ENCODE measurements around the gene UCHL1.

UCHL1 gene

DNA sequence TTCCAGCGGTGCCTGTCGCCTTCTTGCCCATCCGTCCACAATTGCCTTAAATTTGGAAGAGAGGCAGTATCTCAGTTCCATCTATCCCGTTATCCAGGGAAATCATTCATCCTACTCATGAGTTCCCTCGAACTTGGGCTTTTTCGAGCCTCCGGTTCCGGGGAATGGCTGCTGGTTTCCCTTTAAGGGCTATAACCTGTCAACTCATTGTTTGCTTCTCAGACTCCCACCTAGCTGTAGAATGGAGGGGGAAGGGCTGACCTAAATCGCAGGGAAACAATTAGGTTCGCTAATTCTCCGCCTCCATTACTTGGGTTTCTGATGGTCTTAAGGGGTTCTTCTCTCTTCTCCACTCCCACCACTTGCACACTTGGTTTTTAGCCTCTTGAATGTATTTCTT, 1.2 kb downstream of the UCHL1 start:
- H3K4me3 ChIP-seq (ENCODE audit: low read depth, low read length), result no peak overlapping the region
- no peak for DNase-seq (ENCODE audit: low read depth)
- TF ChIP-seq CTCF (IDR thresholded peaks at IDR 0.05; ENCODE audit: control insufficient read depth, extremely low read depth, insufficient read depth), result no peak

DNA sequence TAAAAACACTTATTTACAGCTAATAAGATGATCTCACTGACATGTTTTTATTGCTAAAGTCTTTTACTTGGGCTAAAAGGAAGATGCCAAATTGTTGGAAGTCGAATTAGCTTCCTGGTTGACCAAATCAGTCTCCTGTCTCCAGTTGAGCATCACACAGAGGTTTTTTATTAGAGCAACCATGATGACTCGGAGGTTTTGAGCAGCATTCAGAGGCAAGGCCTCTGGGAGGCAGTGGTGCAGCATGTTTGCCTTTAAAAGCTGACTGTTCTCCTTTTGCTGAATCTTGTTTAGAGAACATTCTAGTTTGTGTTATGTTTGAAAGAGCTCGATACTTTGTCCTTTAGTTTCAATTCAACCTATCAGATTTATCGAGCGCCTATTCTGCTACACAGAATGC, 2.1 kb downstream of the UCHL1 start:
- no peak overlapping the region for H3K4me3 ChIP-seq (ENCODE audit: low read depth, low read length)
- DNase-seq (ENCODE audit: low read depth), result peak; percentile 63
- TF ChIP-seq CTCF (IDR thresholded peaks at IDR 0.05; ENCODE audit: control insufficient read depth, extremely low read depth, insufficient read depth), result peak; percentile 80

DNA sequence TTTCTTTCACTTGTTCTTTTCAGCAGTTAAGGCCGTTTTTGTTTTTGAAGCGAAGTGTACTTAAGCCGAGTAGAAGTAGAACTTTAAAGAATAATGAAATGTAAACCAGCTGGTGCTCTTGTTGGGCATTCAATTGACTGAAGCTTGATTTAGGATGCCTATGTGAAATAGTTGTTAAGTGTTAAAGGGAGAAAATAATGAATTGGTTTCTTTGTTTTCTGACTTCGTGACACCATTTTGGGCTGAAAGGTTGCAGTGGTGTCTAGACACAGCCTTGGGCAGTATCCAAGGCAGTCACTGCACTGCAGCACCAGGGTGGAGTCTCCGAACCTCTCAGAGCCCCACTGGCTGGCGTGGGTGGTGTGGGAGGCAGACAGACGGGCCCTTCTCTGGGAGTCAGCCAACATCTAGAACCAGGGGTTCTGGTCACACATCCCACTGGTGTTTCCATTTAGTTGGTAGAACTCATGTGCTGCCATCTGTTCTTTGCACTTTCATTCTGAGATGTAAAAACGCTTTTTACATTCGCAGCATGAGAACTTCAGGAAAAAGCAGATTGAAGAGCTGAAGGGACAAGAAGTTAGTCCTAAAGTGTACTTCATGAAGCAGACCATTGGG, 3.5 kb downstream of the UCHL1 start:
- no peak for DNase-seq (ENCODE audit: low read depth)
- no peak overlapping the region for H3K4me3 ChIP-seq (ENCODE audit: low read depth, low read length)
- no peak for TF ChIP-seq CTCF (IDR thresholded peaks at IDR 0.05; ENCODE audit: control insufficient read depth, extremely low read depth, insufficient read depth)

DNA sequence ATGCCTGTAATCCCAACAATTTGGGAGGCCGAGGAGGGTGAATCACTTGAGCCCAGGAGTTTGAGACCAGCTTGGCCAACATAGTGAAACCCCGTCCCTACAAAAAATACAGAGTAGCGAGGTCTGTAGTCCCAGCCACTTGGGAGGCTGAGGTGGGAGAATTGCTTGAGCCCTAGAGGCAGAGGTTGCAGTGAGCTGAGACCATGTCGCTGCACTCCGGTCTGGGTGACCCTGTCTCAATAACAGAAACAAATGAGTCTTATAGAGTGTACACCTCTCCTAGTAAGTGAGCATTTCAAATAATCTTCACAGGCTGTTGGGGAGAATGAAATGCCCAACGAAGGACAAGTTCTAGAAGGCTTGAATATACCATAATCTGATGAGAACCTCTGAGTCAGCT, 5.5 kb downstream of the UCHL1 start:
- no peak for DNase-seq (ENCODE audit: low read depth)
- no peak overlapping the region for H3K4me3 ChIP-seq (ENCODE audit: low read depth, low read length)
- TF ChIP-seq CTCF (IDR thresholded peaks at IDR 0.05; ENCODE audit: control insufficient read depth, extremely low read depth, insufficient read depth), result no peak

GRCh38 chr4:41264212-41264611, 7.5 kb downstream of the UCHL1 start:
- no peak overlapping the region for H3K4me3 ChIP-seq (ENCODE audit: low read depth, low read length)
- no peak for TF ChIP-seq CTCF (IDR thresholded peaks at IDR 0.05; ENCODE audit: control insufficient read depth, extremely low read depth, insufficient read depth)
- no peak for DNase-seq (ENCODE audit: low read depth)

DNA sequence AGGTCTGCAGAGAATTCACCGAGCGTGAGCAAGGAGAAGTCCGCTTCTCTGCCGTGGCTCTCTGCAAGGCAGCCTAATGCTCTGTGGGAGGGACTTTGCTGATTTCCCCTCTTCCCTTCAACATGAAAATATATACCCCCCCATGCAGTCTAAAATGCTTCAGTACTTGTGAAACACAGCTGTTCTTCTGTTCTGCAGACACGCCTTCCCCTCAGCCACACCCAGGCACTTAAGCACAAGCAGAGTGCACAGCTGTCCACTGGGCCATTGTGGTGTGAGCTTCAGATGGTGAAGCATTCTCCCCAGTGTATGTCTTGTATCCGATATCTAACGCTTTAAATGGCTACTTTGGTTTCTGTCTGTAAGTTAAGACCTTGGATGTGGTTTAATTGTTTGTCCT, 11.3 kb downstream of the UCHL1 start:
- H3K4me3 ChIP-seq (ENCODE audit: low read depth, low read length), result no peak overlapping the region
- no peak for DNase-seq (ENCODE audit: low read depth)
- TF ChIP-seq CTCF (IDR thresholded peaks at IDR 0.05; ENCODE audit: control insufficient read depth, extremely low read depth, insufficient read depth), result no peak

Data from LNCaP clone FGC (cell line).